Endothelial cell (in vitro differentiated cells): ENCODE results near the gene KATNAL1. TPM values are rescaled to one million over a fixed set of nuclear protein-coding genes. Genes with fewer than 3 reads are reported as not detected.

Experiments used
- DNase-seq: peaks from one replicate; pipeline ENCODE4 v3.0.0; 2021; ENCODE audit warnings: low spot score
- H3K27ac Mint-ChIP-seq: one replicate; pipeline ENCODE4 v1.8.0; 2021; ENCODE audit warnings: mixed read lengths, inconsistent platforms; ENCODE audit not compliant: unreplicated experiment
- H3K27me3 Mint-ChIP-seq: one replicate; pipeline ENCODE4 v1.8.0; 2021; ENCODE audit warnings: mild to moderate bottlenecking, moderate library complexity, mixed read lengths, inconsistent platforms; ENCODE audit not compliant: unreplicated experiment
- H3K36me3 Mint-ChIP-seq: one replicate; pipeline ENCODE4 v1.8.0; 2021; ENCODE audit warnings: mild to moderate bottlenecking, low read depth, mixed read lengths, inconsistent platforms; ENCODE audit not compliant: unreplicated experiment
- H3K4me1 Mint-ChIP-seq: one replicate; pipeline ENCODE4 v1.8.0; 2021; ENCODE audit warnings: mild to moderate bottlenecking, mixed read lengths, inconsistent platforms; ENCODE audit not compliant: unreplicated experiment
- H3K4me3 Mint-ChIP-seq: one replicate; pipeline ENCODE4 v1.8.0; 2021; ENCODE audit warnings: mild to moderate bottlenecking, mixed read lengths, inconsistent platforms; ENCODE audit not compliant: unreplicated experiment
- H3K9me3 Mint-ChIP-seq: one replicate; pipeline ENCODE4 v1.8.0; 2021; ENCODE audit warnings: mixed read lengths, inconsistent platforms; ENCODE audit not compliant: unreplicated experiment
- total RNA-seq: library from RNA; stranded (reverse); fragmentation: NEBNext Ultra II Directional; extraction: Animal tissue kit (Norgen Biotek cat#: 25700); gene quantifications from one replicate; pipeline ENCODE4 v1.2.1, GENCODE V29; 2021; ENCODE audit not compliant: unreplicated experiment
- TF ChIP-seq, protein P1 (sequence below): fragments of 200-600 bp; sonication (generic); IDR thresholded peaks from one replicate; pipeline ENCODE4 v1.5.0; 2021; ENCODE audit warnings: antibody characterized with exemption; ENCODE audit not compliant: unreplicated experiment

KATNAL1 gene
- total RNA-seq, 1 donor from 2014 or later: 18.3 TPM

DNA sequence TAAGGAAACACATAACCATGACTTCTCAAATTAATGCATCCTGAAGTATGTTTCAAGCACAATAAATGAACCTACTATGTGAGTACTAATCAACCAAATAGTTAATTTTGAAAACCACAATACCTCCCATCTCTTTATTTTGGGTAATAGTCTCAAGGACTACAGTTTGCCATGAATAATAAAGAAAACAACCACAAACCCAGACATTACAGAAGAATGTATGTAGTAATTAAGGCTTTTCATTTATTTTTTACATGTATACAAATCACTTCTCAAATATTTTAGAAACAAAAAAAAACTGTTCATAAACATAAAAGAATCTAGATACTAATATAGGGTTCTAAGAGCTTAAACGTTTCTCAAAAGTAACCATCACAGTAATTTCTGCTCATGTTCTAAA, 6.8 kb downstream of the KATNAL1 start:
- Mint-ChIP-seq H3K4me3 (no peak overlapping the region), H3K4me1 (no peaks in the 10 kb centered on the region), H3K36me3 (no peaks in the 10 kb centered on the region), H3K27ac (no peak overlapping the region), H3K27me3 (peaks cover 1% of the 10 kb centered on the region), H3K9me3 (no peaks in the 10 kb centered on the region)
- TF ChIP-seq, protein P1, sequence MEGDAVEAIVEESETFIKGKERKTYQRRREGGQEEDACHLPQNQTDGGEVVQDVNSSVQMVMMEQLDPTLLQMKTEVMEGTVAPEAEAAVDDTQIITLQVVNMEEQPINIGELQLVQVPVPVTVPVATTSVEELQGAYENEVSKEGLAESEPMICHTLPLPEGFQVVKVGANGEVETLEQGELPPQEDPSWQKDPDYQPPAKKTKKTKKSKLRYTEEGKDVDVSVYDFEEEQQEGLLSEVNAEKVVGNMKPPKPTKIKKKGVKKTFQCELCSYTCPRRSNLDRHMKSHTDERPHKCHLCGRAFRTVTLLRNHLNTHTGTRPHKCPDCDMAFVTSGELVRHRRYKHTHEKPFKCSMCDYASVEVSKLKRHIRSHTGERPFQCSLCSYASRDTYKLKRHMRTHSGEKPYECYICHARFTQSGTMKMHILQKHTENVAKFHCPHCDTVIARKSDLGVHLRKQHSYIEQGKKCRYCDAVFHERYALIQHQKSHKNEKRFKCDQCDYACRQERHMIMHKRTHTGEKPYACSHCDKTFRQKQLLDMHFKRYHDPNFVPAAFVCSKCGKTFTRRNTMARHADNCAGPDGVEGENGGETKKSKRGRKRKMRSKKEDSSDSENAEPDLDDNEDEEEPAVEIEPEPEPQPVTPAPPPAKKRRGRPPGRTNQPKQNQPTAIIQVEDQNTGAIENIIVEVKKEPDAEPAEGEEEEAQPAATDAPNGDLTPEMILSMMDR: no peak
- DNase-seq: no peak

DNA sequence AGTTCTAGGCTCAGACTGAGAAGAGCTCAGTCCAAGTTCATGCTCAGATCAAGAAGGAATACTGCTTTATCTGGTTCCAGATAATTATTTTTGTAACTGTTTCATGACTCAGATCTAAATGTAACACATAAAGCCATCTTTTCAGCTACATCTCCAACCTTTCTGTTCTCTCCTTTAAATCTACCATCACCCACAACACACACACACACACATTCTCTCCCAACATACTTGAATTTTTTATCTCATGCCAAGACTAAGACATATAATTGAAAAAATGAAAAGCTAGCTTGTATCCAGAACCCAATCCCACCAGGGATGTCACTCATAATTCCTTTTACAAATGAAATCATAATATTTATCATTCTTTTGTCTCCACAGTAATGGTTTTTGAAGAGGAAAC, 7.6 kb downstream of the KATNAL1 start:
- Mint-ChIP-seq H3K27ac (no peak overlapping the region), H3K4me3 (no peak overlapping the region), H3K9me3 (no peaks in the 10 kb centered on the region), H3K36me3 (no peaks in the 10 kb centered on the region), H3K27me3 (peaks cover 1% of the 10 kb centered on the region), H3K4me1 (no peaks in the 10 kb centered on the region)
- TF ChIP-seq, protein P1: no peak
- DNase-seq: no peak

DNA sequence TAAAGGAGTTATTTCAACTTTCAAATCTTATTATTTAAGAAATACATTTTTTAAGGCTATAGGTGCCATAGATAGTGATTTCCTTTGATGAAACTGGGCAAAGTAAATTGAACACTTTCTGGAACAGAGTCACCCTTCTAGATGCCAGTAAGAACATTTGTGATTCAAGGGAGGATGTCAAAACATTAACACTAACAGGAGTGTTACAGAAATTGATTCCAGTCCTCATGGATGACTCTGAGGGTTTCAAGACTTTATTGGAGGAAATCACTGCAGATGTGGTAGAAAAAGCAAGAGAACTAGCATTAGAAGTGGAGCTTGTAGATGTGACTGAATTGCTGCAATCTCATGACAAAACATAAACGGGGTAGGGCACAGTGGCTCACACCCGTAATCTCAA, 12.2 kb downstream of the KATNAL1 start:
- TF ChIP-seq, protein P1: no peak
- peaks cover 1% of the 10 kb centered on the region for H3K27me3 Mint-ChIP-seq
- no peak overlapping the region for H3K27ac Mint-ChIP-seq
- H3K4me3 Mint-ChIP-seq: no peak overlapping the region
- H3K36me3 Mint-ChIP-seq: no peaks in the 10 kb centered on the region
- H3K4me1 Mint-ChIP-seq: no peaks in the 10 kb centered on the region
- DNase-seq: no peak
- H3K9me3 Mint-ChIP-seq: no peaks in the 10 kb centered on the region

DNA sequence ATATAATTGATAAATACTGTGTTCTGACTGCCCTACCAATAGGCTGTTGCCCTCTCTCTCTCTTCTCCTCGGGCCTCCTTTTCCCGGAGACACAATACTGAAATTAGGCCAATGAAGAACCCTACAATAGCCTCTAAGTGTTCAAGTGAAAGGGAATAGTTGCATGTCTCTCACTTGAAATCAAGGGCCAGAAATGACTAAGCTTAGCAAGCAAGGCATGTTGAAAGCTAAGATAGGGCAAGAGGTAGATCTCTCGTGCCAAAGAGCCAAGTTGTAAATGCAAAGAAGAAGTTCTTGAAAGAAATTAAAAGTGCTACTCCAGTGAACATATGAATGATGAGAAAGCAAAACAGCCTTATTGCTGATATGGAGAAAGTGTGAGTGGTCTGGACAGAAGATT, 13.3 kb downstream of the KATNAL1 start:
- H3K4me3 Mint-ChIP-seq: no peak overlapping the region
- H3K27ac Mint-ChIP-seq: no peak overlapping the region
- H3K9me3 Mint-ChIP-seq: no peaks in the 10 kb centered on the region
- H3K27me3 Mint-ChIP-seq: peaks cover 1% of the 10 kb centered on the region
- H3K36me3 Mint-ChIP-seq: no peaks in the 10 kb centered on the region
- no peaks in the 10 kb centered on the region for H3K4me1 Mint-ChIP-seq
- TF ChIP-seq, protein P1: no peak
- no peak for DNase-seq

- H3K9me3 Mint-ChIP-seq: no peaks in the 10 kb centered on the region
- H3K27me3 Mint-ChIP-seq: no peaks in the 10 kb centered on the region
- TF ChIP-seq, protein P1: no peak
- no peak overlapping the region for H3K4me3 Mint-ChIP-seq
- no peaks in the 10 kb centered on the region for H3K36me3 Mint-ChIP-seq
- DNase-seq: no peak
- H3K27ac Mint-ChIP-seq: no peak overlapping the region
- H3K4me1 Mint-ChIP-seq: no peaks in the 10 kb centered on the region
These were observed 15.0 kb downstream of the KATNAL1 start for GRCh38 chr13:30292325-30292724.
